GM21737 (cell line): ENCODE results near the gene TRIM58.

ENCODE experiments used
- ATAC-seq: cut with Tn5 transposase; IDR thresholded peaks from one replicate; pipeline ENCODE4 v1.9.1; 2021; ENCODE audit warnings: mild to moderate bottlenecking, moderate library complexity; ENCODE audit not compliant: unreplicated experiment

TRIM58 gene

DNA sequence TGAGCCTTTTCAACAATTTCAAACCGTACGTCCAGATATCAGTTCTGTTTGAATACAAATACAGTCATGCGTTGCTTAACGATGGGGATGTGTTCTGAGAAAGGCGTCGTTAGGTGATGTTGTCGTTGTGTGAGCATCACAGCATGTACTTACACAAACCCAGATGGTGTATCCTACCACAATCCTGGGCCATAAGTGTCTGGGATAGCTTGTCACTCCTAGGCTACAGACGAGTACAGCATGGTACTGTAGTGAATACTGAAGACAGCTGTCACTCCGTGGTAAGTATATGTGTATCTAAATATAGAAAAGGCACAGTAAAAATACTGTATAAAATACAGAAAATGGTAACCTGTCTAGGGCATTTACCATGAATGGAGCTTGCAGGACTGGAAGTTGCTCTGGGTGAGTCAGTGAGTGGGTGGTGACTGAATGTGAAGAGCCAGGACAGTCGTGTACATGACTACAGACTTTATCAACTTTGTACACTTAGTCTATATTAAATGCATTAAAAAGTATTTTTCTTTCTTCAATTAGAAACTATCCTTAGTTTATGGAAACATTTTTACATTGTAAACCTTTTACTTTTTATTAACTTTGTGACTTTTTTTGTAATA lies 27.9 kb downstream of the TRIM58 start:
- no peak for ATAC-seq

DNA sequence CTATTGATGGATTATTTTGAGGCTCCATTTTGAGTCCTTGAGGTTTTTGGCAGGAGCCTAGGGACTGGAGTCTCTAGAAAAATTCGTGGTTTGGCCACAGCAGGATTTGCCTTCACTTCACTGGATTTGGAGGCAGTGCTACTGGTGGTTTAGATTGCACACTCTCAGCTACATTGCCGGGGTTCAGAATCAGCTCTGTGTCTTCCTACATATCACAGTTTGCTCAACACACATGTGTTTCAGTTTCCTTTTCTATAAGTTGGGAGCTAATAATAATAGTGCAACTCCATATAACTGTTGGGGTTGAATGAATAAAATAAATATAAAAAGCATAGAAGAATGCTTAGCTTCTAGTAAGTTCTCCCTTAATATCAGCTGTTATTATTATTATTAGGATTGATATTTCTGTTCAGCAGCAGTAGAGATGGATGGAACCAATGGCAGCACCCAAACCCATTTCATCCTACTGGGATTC lies 38.2 kb downstream of the TRIM58 start, which contains the start of gene OR2W3:
Gene OR2W3 (plus strand): TSS at position 425 of the 475 bp plus-strand sequence. CDS start 0 bp downstream, at position 425.
- no peak for ATAC-seq

DNA sequence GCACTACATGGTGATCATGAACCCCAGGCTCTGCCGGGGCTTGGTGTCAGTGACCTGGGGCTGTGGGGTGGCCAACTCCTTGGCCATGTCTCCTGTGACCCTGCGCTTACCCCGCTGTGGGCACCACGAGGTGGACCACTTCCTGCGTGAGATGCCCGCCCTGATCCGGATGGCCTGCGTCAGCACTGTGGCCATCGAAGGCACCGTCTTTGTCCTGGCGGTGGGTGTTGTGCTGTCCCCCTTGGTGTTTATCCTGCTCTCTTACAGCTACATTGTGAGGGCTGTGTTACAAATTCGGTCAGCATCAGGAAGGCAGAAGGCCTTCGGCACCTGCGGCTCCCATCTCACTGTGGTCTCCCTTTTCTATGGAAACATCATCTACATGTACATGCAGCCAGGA lies 39.0 kb downstream of the TRIM58 start:
- no peak for ATAC-seq

DNA sequence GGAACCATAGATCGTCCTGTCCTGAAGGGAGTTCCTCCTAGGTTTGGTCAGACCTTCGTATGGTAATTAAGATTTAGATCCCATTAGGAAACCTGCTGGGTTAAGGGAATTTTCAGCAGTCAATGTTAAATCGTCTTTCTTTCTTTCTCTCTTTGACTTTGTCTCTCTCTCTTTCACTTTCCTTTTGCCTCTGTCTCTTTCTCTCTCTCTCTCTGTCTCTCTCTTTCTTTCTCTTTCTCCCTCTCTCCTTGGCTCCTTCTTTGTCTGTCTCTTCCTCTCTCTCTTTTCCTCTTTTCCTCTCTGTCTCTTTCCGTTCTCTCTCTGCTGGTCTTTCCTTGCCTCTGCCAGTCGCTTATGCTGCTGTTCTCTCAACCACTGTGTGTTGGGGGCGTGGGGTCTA lies 47.1 kb downstream of the TRIM58 start:
- ATAC-seq, result no peak

GRCh38 chr1:247905181-247905580 lies 48.2 kb downstream of the TRIM58 start:
- no peak for ATAC-seq

- no peak for ATAC-seq
These were observed 49.0 kb downstream of the TRIM58 start for GRCh38 chr1:247905910-247906503.

GRCh38 chr1:247906504-247907047 lies 49.6 kb downstream of the TRIM58 start:
- no peak for ATAC-seq

GRCh38 chr1:247908766-247909165 lies 51.8 kb downstream of the TRIM58 start:
- no peak for ATAC-seq

DNA sequence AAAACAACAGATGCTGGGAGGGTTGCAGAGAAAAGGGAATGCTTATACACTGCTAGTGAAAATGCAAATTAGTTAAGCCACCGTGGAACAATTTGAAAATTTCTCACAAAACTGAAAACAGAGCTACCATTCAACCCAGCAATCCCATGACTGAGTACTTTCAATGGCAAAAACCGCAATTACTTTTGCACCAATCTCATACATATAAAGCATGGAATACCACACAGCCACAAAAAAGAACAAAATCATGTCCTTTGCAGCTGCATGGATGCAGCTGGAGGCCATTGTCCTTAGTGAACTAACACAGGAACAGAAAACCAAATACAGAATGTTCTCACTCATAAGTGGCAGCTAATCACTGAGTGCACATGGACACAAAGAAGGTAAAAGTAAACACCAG lies 56.8 kb downstream of the TRIM58 start:
- ATAC-seq, result no peak

DNA sequence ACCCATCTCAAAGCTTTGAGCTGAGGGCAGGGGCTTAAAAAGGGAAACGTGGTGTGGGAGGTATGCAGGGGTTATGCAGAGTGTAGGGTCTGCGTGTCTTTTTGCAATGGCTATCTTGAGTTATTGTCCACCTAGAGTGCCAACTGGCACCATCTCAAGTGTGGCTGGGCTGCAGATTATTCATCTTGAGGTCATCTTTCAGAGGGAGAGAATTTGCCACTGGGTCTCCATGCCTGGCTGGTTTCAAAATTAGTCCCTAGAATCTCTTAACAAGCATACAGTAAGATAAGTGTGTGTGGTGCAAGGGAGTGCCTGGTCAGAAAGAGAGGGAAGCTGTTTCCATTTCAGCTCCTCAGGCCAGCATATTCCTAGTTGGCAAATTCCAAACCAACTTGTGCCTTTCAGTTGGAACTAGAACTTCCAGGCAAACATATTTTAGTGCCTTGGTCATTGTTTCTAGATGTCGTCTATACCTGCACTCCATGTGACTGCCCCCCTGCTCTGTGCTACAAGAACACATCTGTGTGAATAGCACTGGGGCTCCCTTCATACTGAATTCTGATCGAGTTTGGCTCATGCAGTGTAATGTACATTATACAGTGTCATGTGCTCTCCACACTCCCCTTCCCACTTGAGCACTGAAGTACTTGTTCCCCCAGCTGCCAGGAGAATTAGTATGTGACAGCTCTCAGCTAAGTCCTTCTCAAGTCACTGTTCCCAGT lies 58.1 kb downstream of the TRIM58 start:
- ATAC-seq, result no peak

DNA sequence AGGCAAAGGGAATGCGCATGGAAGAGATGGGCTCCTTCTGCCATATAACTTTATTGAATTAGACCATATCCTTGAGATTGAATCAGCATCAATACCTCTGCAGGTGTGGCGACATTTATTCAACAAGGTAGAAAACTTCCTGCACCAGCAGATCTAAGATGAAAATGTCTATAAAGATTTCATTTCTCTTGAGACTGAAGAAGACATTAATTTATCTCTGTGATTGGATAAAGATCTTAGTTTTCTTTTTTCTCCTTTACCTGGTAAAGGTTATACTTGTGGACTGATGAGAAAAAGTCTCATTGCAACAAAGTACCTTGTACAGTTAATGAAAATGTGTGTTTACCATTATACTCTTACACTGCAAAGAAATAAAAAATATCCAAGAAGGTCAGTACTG lies 63.0 kb downstream of the TRIM58 start, which contains the start of gene OR2T8:
Gene OR2T8 (plus strand): TSS at position 301 of the 400 bp plus-strand sequence. CDS start 766 bp downstream, outside the sequence.
- no peak for ATAC-seq

- ATAC-seq, result no peak
These were observed 67.0 kb downstream of the TRIM58 start for GRCh38 chr1:247923941-247924340.

DNA sequence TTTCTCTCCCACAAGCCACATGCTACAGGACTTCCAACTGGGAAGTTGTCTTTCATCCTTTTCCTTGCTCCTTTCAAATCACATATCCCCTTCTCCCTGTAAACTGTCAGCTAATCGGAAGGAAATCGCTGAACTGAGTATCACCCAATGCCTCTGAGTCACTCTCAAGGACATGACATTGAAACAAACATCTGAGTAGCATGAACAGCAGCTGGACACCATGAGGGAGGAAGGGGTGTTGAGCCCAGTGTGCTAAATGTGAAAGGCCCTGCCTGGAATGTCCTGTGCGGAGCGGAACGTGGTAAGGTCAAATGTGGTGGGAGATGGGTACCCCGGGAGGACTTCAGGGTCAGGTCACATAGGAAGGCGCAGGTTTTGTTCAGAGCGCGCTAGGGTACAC lies 67.9 kb downstream of the TRIM58 start, which contains the start of gene OR2AJ1:
Gene OR2AJ1 (plus strand): TSS at position 22 of the 400 bp plus-strand sequence. CDS start 8,880 bp downstream, outside the sequence.
- ATAC-seq, result no peak
